Subcutaneous abdominal adipose tissue (tissue), 5 donors: Measurements from ENCODE around the gene SCARB1.

Experiments
- H3K27ac ChIP-seq: one replicate; pipeline ENCODE4 v1.7.0; 2013; ENCODE audit warnings: low read depth, mild to moderate bottlenecking, inconsistent platforms, low read length, moderate library complexity
- H3K27me3 ChIP-seq, 5 donors: one replicate each; pipeline ENCODE4 v1.7.0; 2013; ENCODE audit warnings: low read length in 5 of 5, inconsistent platforms in 1 of 5; ENCODE audit not compliant: control insufficient read depth in 5 of 5, insufficient read depth in 4 of 5
- H3K36me3 ChIP-seq, 5 donors: one replicate each; pipeline ENCODE4 v1.7.0; 2013; ENCODE audit warnings: low read length in 5 of 5; ENCODE audit not compliant: control insufficient read depth in 5 of 5, insufficient read depth in 5 of 5
- H3K4me1 ChIP-seq, 5 donors: one replicate each; pipeline ENCODE4 v1.7.0; 2013; ENCODE audit warnings: low read length in 5 of 5, mild to moderate bottlenecking in 3 of 5, moderate library complexity in 1 of 5; ENCODE audit not compliant: control insufficient read depth in 5 of 5, insufficient read depth in 5 of 5
- H3K4me3 ChIP-seq, 5 donors: one replicate each; pipeline ENCODE4 v1.7.0; 2013; ENCODE audit warnings: low read length in 5 of 5, low read depth in 1 of 5
- H3K9ac ChIP-seq, 5 donors: one replicate each; pipeline ENCODE4 v1.7.0; 2013; ENCODE audit warnings: low read length in 5 of 5, mild to moderate bottlenecking in 4 of 5, moderate library complexity in 3 of 5
- H3K9me3 ChIP-seq, 5 donors: one replicate each; pipeline ENCODE4 v1.7.0; 2013; ENCODE audit warnings: low read length in 5 of 5; ENCODE audit not compliant: control insufficient read depth in 5 of 5
- donor health status: healthy.
- donor health status: healthy.
- donor health status: healthy.
- donor health status: healthy.
- donor health status: healthy.

SCARB1 gene

DNA sequence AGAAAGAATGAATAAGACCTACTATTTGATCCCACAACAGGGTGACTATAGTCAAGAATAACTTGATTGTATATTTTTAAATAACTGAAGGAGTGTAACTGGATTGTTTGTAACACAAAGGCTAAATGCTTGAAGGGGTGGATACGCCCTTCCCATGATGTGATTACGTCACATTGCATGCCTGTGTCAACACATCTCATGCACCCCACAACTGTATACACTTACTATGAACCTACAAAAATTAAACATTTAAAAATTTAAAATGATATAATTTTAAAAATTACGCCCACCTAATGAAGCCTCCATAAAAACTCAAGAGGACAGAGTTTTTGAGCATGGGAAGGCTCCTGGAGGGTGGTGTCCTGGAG, 94.5 kb downstream of the SCARB1 start:
- H3K36me3 ChIP-seq: no peaks in the 10 kb centered on the region
- H3K9me3 ChIP-seq: peaks cover 0 to 13% (median 12%) of the 10 kb centered on the region in 5 donors
- no peak overlapping the region for H3K27ac ChIP-seq
- no peak overlapping the region for H3K9ac ChIP-seq
- H3K4me1 ChIP-seq: peaks cover 2 to 53% (median 43%) of the 10 kb centered on the region in 5 donors
- no peak overlapping the region for H3K4me3 ChIP-seq
- H3K27me3 ChIP-seq: no peaks in the 10 kb centered on the region

GRCh38 chr12:124768452-124769162, 95.1 kb downstream of the SCARB1 start:
- Histone ChIP-seq H3K4me1 (peaks cover 0 to 50% (median 39%) of the 10 kb centered on the region in 5 donors), H3K9ac (no peak overlapping the region), H3K36me3 (no peaks in the 10 kb centered on the region), H3K27ac (no peak overlapping the region), H3K4me3 (no peak overlapping the region), H3K9me3 (peaks cover 0 to 15% (median 13%) of the 10 kb centered on the region in 5 donors), H3K27me3 (no peaks in the 10 kb centered on the region)

DNA sequence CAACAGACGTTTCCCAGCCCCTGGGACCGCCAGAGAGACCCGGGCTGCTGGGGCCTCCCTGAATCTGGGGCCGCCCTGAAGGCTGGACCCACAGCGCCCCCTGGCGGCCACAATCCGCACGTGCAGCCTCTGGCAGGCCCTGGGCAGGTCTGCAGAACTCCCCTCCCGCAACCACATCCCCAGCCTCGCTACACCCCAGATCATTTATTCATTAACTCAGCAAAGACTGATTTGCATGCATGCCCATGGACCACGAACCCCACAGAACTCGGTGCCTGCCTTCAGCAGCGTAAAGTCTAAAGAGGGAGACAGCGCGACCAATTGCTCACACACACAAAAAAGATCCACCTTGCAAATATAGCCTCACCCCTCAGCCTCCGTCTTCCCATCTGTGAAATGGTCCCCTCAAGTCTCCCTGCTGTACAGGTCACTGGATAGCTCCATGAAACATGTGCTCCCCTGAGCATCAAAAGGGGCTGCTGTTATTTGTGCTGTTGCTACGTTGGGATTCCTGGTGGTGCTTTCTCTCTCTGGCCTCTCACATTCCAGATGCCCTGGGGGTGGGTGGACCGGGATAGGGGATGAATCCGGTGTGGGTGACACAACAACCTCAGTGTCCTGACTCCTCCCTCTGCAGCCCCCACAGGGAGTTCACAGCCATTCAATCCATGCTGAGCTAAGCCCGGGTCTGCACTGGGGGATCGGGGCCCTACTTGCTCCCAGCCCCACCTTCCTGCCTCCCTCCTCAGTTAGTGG, 96.4 kb downstream of the SCARB1 start:
- no peaks in the 10 kb centered on the region for H3K36me3 ChIP-seq
- peaks cover 0 to 15% (median 13%) of the 10 kb centered on the region in 5 donors for H3K9me3 ChIP-seq
- no peak overlapping the region for H3K4me3 ChIP-seq
- no peak overlapping the region for H3K9ac ChIP-seq
- peaks cover 0 to 50% (median 42%) of the 10 kb centered on the region in 5 donors for H3K4me1 ChIP-seq
- H3K27me3 ChIP-seq: no peaks in the 10 kb centered on the region
- peak overlapping the region; percentile 45 for H3K27ac ChIP-seq

GRCh38 chr12:124766727-124767065, 97.0 kb downstream of the SCARB1 start:
- Histone ChIP-seq H3K9ac (peak overlapping the region in 1 of 5 donors; percentile 4), H3K27me3 (no peaks in the 10 kb centered on the region), H3K4me1 (peaks cover 0 to 49% (median 41%) of the 10 kb centered on the region in 5 donors), H3K27ac (peak overlapping the region; percentile 45), H3K36me3 (no peaks in the 10 kb centered on the region), H3K9me3 (peaks cover 0 to 15% (median 13%) of the 10 kb centered on the region in 5 donors), H3K4me3 (no peak overlapping the region)

- H3K4me3 ChIP-seq: no peak overlapping the region
- H3K4me1 ChIP-seq: peaks cover 0 to 45% (median 37%) of the 10 kb centered on the region in 5 donors
- peak overlapping the region in 1 of 5 donors; percentile 55 for H3K9ac ChIP-seq
- no peaks in the 10 kb centered on the region for H3K36me3 ChIP-seq
- peaks cover 0 to 15% (median 13%) of the 10 kb centered on the region in 5 donors for H3K9me3 ChIP-seq
- H3K27ac ChIP-seq: peak overlapping the region; percentile 45
- H3K27me3 ChIP-seq: no peaks in the 10 kb centered on the region
Observed at GRCh38 chr12:124765581-124766489, 97.8 kb downstream of the SCARB1 start.

DNA sequence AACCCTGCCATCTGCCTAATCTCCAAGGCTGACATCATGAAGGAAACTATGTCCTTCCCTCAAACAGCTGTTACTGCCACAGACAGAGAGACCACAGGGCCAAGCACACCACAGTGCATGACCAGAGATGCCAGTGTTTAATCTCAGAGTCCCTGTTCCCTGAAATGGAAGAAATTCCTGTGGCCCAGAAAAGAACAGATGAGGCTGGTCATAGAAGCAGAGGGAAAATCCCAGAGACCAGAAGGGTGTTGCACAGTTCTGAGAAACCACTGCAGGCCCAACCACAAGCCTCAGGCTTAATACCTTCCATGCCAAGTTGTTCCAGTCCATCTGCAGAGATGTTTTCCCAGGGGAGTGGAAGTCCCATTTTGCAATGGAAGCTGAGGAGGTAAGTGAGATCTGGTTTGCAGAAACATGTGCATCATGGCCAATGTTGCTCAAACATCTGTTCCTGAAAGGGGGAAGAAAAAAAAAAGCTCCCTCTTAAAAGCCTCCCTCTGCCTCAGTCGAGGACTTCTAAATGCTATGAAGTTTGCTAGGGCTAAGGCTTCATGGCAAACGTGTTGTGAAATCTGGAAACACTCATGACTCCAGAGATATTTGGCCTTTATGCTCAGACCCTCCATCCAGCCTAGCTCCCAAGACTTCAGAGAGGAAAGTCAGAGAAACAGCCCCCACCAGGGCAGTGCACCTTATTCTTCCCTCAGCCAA, 98.6 kb downstream of the SCARB1 start:
- no peaks in the 10 kb centered on the region for H3K27me3 ChIP-seq
- H3K4me1 ChIP-seq: peaks cover 0 to 53% (median 37%) of the 10 kb centered on the region in 5 donors
- H3K27ac ChIP-seq: peak overlapping the region; percentile 45
- peak overlapping the region in 1 of 5 donors; percentile 55 for H3K9ac ChIP-seq
- peaks cover 0 to 15% (median 13%) of the 10 kb centered on the region in 5 donors for H3K9me3 ChIP-seq
- H3K4me3 ChIP-seq: peak overlapping the region in 1 of 5 donors; percentile 6
- no peaks in the 10 kb centered on the region for H3K36me3 ChIP-seq

- Histone ChIP-seq H3K27ac (peak overlapping the region; percentile 45), H3K36me3 (no peaks in the 10 kb centered on the region), H3K27me3 (no peaks in the 10 kb centered on the region), H3K4me1 (peaks cover 0 to 58% (median 40%) of the 10 kb centered on the region in 5 donors), H3K9ac (no peak overlapping the region), H3K4me3 (no peak overlapping the region), H3K9me3 (peaks cover 0 to 15% (median 13%) of the 10 kb centered on the region in 5 donors)
Observed at GRCh38 chr12:124764451-124764850, 99.2 kb downstream of the SCARB1 start.

- Histone ChIP-seq H3K27me3 (no peaks in the 10 kb centered on the region), H3K36me3 (no peaks in the 10 kb centered on the region), H3K9ac (no peak overlapping the region), H3K27ac (no peak overlapping the region), H3K4me3 (no peak overlapping the region), H3K4me1 (peaks cover 0 to 67% (median 45%) of the 10 kb centered on the region in 5 donors), H3K9me3 (peaks cover 0 to 15% (median 13%) of the 10 kb centered on the region in 5 donors)
Observed at GRCh38 chr12:124763594-124763979, 100.1 kb downstream of the SCARB1 start.

- no peak overlapping the region for H3K27ac ChIP-seq
- no peaks in the 10 kb centered on the region for H3K27me3 ChIP-seq
- H3K4me3 ChIP-seq: no peak overlapping the region
- peaks cover 0 to 15% (median 13%) of the 10 kb centered on the region in 5 donors for H3K9me3 ChIP-seq
- peaks cover 0 to 72% (median 45%) of the 10 kb centered on the region in 5 donors for H3K4me1 ChIP-seq
- H3K36me3 ChIP-seq: no peaks in the 10 kb centered on the region
- no peak overlapping the region for H3K9ac ChIP-seq
Observed at GRCh38 chr12:124762791-124763593, 100.7 kb downstream of the SCARB1 start.
